Left hindlimb (tissue), 1 donor: ENCODE measurements around the gene OR2F1.
"Not testable (repeated sequence)": the region's sequence is repeated elsewhere in the genome, so short reads cannot be mapped to it uniquely, and the experiment has no call there.

ENCODE experiments used
- DNase-seq: peaks from one replicate; pipeline ENCODE4 v3.0.0-alpha.2; 2018

Gene OR2F1

GRCh38 chr7:144010821-144011220 is 56.2 kb downstream of the OR2F1 start:
- not testable (repeated sequence) for DNase-seq

- no peak for DNase-seq
These were observed 57.0 kb downstream of the OR2F1 start for GRCh38 chr7:144011458-144012230.
